GM12801 (cell line): Measurements from ENCODE around the gene CCDC141.

Experiments used
- CTCF ChIP-seq: IDR thresholded peaks from one replicate; pipeline ENCODE4 v1.5.1; 2011; ENCODE audit warnings: control low read depth; ENCODE audit not compliant: insufficient read length; ENCODE audit errors: extremely low read depth

The CCDC141 gene

GRCh38 chr2:178870703-178871102 lies 179.2 kb downstream of the CCDC141 start:
- TF ChIP-seq CTCF = no peak

GRCh38 chr2:178865999-178866398 lies 183.9 kb downstream of the CCDC141 start:
- TF ChIP-seq CTCF = no peak

GRCh38 chr2:178865146-178865936 lies 184.6 kb downstream of the CCDC141 start:
- no peak for TF ChIP-seq CTCF

GRCh38 chr2:178863856-178864620 lies 185.9 kb downstream of the CCDC141 start:
- TF ChIP-seq CTCF = no peak

- no peak for TF ChIP-seq CTCF
Measured at GRCh38 chr2:178863130-178863855, 186.6 kb downstream of the CCDC141 start.

- TF ChIP-seq CTCF = no peak
Measured at GRCh38 chr2:178860551-178860950, 189.4 kb downstream of the CCDC141 start.

- no peak for TF ChIP-seq CTCF
Measured at GRCh38 chr2:178859730-178860129, 190.2 kb downstream of the CCDC141 start.
